ENCODE results near the gene RAMP1.

RAMP1 gene

DNA sequence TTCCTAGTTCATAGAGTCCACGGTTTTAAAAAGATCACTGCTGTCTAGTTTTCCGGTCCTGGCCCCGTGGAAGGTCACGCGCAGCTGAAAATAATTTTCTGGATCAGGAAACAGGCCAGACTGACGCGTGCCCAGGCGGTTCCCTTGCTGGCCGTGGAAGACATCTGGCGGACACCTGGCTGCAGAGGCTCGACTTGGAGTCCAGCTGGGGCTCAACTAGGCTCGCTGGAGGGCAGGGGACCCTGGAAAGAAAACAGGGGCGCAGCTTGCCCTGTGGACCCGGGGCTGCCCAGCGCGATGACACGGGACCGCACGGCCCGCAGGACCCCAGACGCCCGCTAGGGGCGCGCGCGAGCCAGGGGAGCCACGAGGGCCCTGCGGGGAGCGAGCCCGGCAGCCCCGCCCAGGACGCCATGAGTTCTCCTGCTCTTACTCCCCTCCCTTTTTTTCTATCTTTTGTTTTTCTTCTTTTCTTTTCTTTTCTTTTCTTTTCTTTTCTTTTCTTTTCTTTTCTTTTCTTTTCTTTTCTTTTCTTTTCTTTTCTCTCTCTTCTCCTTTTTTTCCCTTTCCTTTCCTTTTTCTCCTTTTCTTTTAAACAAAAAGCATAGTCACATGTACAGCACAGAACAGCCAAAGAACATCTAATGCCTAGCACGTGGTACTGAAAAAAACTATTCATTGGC, 64.2 kb downstream of the RAMP1 start:
- peak; percentile 79 for DNase-seq (ENCODE audit: extremely low read depth, low read depth)
- H3K4me3 ChIP-seq (replicated peaks; ENCODE audit: low read depth, low read length): no peak overlapping the region
- TF ChIP-seq, protein P1, sequence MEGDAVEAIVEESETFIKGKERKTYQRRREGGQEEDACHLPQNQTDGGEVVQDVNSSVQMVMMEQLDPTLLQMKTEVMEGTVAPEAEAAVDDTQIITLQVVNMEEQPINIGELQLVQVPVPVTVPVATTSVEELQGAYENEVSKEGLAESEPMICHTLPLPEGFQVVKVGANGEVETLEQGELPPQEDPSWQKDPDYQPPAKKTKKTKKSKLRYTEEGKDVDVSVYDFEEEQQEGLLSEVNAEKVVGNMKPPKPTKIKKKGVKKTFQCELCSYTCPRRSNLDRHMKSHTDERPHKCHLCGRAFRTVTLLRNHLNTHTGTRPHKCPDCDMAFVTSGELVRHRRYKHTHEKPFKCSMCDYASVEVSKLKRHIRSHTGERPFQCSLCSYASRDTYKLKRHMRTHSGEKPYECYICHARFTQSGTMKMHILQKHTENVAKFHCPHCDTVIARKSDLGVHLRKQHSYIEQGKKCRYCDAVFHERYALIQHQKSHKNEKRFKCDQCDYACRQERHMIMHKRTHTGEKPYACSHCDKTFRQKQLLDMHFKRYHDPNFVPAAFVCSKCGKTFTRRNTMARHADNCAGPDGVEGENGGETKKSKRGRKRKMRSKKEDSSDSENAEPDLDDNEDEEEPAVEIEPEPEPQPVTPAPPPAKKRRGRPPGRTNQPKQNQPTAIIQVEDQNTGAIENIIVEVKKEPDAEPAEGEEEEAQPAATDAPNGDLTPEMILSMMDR (IDR thresholded peaks at IDR 0.05; ENCODE audit: low read depth, low read length, missing control alignments): peak; percentile 93

DNA sequence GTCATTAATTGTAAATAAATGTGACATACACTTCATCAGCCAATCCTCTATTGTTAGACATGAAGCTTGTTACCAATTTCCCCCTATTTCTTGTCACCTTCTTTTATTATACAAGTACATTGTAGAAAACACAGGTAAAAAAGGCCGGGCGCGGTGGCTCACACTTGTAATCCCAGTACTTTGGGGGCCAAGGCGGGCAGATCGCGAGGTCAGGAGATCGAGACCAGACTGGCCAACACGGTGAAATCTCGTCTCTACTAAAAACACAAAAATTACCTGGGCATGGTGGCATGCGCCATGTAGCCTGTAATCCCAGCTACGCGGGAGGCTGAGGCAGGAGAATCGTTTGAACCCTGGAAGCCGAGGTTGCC, 64.7 kb downstream of the RAMP1 start:
- DNase-seq (ENCODE audit: extremely low read depth, low read depth): no peak
- TF ChIP-seq, protein P1 (IDR thresholded peaks at IDR 0.05; ENCODE audit: low read depth, low read length, missing control alignments): no peak
- H3K4me3 ChIP-seq (replicated peaks; ENCODE audit: low read depth, low read length): no peak overlapping the region

DNA sequence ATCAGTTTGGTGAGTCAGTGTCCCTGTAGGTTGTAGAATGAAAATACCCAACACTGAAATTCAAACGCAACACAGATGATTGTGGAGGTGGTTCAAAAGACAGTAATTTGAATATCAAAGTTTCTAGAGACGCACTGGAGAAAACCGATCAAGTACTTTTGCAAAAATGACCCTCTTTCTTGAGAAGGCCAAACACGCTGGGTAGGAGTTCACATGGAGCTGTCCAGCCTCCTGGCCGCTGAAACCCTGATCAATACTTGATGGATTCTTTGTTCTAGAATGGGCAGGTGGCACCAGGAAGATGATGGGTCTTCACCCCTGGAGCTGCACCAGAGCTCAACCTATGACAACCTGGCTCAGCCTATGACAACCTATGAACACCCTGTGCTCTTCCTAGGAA, 67.7 kb downstream of the RAMP1 start:
- H3K4me3 ChIP-seq (replicated peaks; ENCODE audit: low read depth, low read length): no peak overlapping the region
- no peak for DNase-seq (ENCODE audit: extremely low read depth, low read depth)
- TF ChIP-seq, protein P1 (IDR thresholded peaks at IDR 0.05; ENCODE audit: low read depth, low read length, missing control alignments): no peak

DNA sequence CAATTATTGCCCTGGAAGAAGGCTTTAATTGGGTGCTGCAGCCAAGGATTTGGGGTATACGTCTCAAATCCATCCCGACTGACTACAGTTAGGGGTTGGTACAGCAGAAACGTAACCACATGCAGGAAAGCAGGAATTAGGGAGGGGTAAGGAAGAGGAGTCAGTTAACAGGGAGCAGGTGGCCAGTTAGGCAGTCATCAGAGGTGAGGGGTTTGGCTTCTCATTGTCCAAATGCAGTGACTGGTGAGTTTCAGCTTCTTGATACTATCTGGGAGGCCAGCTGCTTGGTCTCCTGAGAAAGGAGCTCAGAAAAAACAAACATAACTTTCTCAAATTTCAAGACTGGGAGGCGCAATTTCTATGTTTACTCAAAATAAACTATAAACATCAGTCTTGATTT, 68.6 kb downstream of the RAMP1 start:
- TF ChIP-seq, protein P1 (IDR thresholded peaks at IDR 0.05; ENCODE audit: low read depth, low read length, missing control alignments): no peak
- no peak for DNase-seq (ENCODE audit: extremely low read depth, low read depth)
- H3K4me3 ChIP-seq (replicated peaks; ENCODE audit: low read depth, low read length): no peak overlapping the region

DNA sequence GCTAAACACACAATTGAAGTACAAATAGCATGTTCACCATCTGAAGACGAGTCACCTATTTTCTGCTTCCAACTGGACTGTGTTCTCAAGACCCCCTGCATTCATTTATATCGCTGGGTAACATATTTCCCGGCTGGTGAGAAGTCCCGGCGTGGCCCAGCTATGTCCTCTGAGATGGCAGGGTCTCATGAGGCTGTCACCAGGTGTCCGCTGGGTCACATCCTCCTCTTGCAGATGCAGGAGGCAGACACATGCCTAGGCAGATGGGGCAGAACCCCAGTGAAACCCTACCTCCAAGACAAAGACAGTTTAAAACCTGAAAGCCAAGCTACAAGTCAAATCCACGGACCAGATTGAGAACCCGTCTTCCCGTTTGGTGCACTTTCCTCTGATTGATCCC, 70.6 kb downstream of the RAMP1 start:
- no peak for DNase-seq (ENCODE audit: extremely low read depth, low read depth)
- TF ChIP-seq, protein P1 (IDR thresholded peaks at IDR 0.05; ENCODE audit: low read depth, low read length, missing control alignments): no peak
- no peak overlapping the region for H3K4me3 ChIP-seq (replicated peaks; ENCODE audit: low read depth, low read length)

DNA sequence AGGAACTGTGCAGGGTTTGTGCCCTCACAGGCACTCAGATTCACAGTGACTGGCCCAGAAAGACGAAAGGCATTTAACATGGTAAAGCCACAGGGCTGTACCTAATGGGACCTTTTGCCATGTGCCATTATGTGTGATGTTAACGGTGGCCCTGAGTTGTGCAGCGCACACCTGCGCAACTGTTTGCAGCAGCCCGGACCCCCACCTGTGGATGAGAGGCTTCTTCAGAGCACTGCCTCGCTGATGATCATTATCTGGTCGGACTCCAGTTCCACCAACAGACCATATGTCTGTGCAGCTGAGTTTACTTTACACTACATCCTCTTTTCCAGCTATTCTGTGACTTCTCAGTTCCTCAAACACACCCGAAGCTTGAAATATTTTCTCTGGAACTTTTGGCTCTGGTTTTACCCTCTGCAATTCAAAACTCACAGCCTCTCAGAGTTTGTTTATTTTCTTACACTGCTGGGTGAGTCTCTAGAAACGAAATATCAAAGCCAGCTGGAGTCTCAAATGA, 71.8 kb downstream of the RAMP1 start:
- TF ChIP-seq, protein P1 (IDR thresholded peaks at IDR 0.05; ENCODE audit: low read depth, low read length, missing control alignments): no peak
- H3K4me3 ChIP-seq (replicated peaks; ENCODE audit: low read depth, low read length): no peak overlapping the region
- peak; percentile 77 for DNase-seq (ENCODE audit: extremely low read depth, low read depth)

DNA sequence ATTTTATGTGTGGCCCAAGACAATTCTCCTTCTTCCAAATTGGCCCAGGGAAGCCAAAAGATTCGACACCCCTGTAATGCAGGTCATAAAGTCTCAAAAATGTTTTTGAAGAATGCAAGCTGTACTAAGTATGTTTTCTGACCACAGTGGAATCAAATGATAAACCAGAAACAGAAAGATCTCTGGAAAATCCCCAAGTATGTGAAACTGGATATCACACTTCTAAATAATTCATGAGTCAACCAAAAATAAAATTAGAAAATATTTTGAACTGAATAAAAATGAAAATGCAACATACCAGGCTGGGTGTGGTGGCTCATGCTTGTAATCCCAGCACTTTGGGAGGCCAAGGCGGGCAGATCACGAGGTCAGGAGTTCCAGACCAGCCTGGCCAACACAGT, 73.3 kb downstream of the RAMP1 start:
- peak; percentile 59 for DNase-seq (ENCODE audit: extremely low read depth, low read depth)
- TF ChIP-seq, protein P1 (IDR thresholded peaks at IDR 0.05; ENCODE audit: low read depth, low read length, missing control alignments): no peak
- no peak overlapping the region for H3K4me3 ChIP-seq (replicated peaks; ENCODE audit: low read depth, low read length)
